Measurements from ENCODE around the gene SULT1A1. TPM values are rescaled to one million over a fixed set of nuclear protein-coding genes. Genes with fewer than 3 reads are reported as not detected.

The SULT1A1 gene
- total and polyA plus RNA-seq, 2 of the 13 experiments (the other 11 are each of a cell fraction or from before 2014, with no cell fraction given), result 114 to 147 TPM

DNA sequence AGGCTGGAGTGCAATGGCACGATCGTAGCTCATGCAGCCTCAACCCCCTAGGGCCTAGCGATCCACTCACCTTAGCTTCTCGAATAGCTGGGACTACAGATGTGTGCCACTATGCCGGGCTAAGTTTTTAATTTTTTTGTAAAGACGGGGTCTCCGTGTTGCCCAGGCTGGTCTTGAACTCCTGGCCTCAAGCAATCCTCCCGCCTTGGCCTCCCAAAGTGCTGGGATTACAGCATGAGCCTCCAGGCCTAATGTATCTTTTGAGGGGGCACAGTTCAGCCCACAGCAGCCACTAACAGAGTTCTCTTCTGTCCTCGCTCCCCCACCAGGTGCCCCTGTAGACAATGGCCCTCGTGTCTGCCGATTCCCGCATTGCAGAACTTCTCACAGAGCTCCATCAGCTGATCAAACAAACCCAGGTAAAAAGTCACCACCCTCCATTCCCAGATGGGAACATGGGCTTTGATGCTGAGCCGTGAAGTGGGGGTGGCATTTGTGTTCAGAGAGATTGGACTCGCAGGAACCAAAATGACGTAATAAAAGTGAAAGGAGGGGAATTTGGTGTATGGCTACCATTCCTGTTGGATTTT lies 29.0 kb downstream of the SULT1A1 start (continued):
- TF ChIP-seq ZFP82 (CRISPR knock-in tag; IDR thresholded peaks at IDR 0.05; ENCODE audit: borderline replicate concordance) (no peak), MAZ (IDR thresholded peaks at IDR 0.05; ENCODE audit: borderline replicate concordance, low read depth, low read length) (no peak), MAZ (CRISPR knock-in tag; IDR thresholded peaks at IDR 0.05; ENCODE audit: low read depth) (no peak), ZMYM4 (CRISPR knock-in tag; IDR thresholded peaks at IDR 0.05) (no peak), U2AF2 (IDR thresholded peaks at IDR 0.05; ENCODE audit: low read depth, low read length) (no peak), MYNN (CRISPR knock-in tag; IDR thresholded peaks at IDR 0.05; ENCODE audit: low read depth) (no peak), YEATS2 (CRISPR knock-in tag; IDR thresholded peaks at IDR 0.05; ENCODE audit: borderline replicate concordance) (no peak), ZBTB8A (CRISPR knock-in tag; IDR thresholded peaks at IDR 0.05; ENCODE audit: borderline replicate concordance, low read depth) (no peak), ZNF775 (CRISPR knock-in tag; IDR thresholded peaks at IDR 0.05; ENCODE audit: borderline replicate concordance) (no peak), GATA4 (IDR thresholded peaks at IDR 0.05; ENCODE audit: borderline replicate concordance, low read depth) (no peak), SP5 (CRISPR knock-in tag; IDR thresholded peaks at IDR 0.05; ENCODE audit: borderline replicate concordance, low read depth) (peak; percentile 37; the same call in 1 of the 2 replicates), ZC3H13 (CRISPR knock-in tag; IDR thresholded peaks at IDR 0.05) (no peak), ZNF225 (CRISPR knock-in tag; IDR thresholded peaks at IDR 0.05) (no peak), ZNF614 (CRISPR knock-in tag; IDR thresholded peaks at IDR 0.05; ENCODE audit: borderline replicate concordance) (no peak), POLR2G (IDR thresholded peaks at IDR 0.05; ENCODE audit: low read depth, low read length) (no peak), THYN1 (CRISPR knock-in tag; IDR thresholded peaks at IDR 0.05; ENCODE audit: borderline replicate concordance, low read depth) (no peak)
- TF ChIP-seq, protein P1, sequence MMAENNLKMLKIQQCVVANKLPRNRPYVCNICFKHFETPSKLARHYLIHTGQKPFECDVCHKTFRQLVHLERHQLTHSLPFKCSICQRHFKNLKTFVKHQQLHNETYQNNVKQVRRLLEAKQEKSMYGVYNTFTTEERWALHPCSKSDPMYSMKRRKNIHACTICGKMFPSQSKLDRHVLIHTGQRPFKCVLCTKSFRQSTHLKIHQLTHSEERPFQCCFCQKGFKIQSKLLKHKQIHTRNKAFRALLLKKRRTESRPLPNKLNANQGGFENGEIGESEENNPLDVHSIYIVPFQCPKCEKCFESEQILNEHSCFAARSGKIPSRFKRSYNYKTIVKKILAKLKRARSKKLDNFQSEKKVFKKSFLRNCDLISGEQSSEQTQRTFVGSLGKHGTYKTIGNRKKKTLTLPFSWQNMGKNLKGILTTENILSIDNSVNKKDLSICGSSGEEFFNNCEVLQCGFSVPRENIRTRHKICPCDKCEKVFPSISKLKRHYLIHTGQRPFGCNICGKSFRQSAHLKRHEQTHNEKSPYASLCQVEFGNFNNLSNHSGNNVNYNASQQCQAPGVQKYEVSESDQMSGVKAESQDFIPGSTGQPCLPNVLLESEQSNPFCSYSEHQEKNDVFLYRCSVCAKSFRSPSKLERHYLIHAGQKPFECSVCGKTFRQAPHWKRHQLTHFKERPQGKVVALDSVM (CRISPR knock-in tag; IDR thresholded peaks at IDR 0.05), result peak; percentile 90
- TF ChIP-seq, protein P2, sequence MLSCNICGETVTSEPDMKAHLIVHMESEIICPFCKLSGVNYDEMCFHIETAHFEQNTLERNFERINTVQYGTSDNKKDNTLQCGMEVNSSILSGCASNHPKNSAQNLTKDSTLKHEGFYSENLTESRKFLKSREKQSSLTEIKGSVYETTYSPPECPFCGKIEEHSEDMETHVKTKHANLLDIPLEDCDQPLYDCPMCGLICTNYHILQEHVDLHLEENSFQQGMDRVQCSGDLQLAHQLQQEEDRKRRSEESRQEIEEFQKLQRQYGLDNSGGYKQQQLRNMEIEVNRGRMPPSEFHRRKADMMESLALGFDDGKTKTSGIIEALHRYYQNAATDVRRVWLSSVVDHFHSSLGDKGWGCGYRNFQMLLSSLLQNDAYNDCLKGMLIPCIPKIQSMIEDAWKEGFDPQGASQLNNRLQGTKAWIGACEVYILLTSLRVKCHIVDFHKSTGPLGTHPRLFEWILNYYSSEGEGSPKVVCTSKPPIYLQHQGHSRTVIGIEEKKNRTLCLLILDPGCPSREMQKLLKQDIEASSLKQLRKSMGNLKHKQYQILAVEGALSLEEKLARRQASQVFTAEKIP (CRISPR knock-in tag; IDR thresholded peaks at IDR 0.05; ENCODE audit: borderline replicate concordance), result no peak
- TF ChIP-seq, protein P3, sequence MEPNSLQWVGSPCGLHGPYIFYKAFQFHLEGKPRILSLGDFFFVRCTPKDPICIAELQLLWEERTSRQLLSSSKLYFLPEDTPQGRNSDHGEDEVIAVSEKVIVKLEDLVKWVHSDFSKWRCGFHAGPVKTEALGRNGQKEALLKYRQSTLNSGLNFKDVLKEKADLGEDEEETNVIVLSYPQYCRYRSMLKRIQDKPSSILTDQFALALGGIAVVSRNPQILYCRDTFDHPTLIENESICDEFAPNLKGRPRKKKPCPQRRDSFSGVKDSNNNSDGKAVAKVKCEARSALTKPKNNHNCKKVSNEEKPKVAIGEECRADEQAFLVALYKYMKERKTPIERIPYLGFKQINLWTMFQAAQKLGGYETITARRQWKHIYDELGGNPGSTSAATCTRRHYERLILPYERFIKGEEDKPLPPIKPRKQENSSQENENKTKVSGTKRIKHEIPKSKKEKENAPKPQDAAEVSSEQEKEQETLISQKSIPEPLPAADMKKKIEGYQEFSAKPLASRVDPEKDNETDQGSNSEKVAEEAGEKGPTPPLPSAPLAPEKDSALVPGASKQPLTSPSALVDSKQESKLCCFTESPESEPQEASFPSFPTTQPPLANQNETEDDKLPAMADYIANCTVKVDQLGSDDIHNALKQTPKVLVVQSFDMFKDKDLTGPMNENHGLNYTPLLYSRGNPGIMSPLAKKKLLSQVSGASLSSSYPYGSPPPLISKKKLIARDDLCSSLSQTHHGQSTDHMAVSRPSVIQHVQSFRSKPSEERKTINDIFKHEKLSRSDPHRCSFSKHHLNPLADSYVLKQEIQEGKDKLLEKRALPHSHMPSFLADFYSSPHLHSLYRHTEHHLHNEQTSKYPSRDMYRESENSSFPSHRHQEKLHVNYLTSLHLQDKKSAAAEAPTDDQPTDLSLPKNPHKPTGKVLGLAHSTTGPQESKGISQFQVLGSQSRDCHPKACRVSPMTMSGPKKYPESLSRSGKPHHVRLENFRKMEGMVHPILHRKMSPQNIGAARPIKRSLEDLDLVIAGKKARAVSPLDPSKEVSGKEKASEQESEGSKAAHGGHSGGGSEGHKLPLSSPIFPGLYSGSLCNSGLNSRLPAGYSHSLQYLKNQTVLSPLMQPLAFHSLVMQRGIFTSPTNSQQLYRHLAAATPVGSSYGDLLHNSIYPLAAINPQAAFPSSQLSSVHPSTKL (CRISPR knock-in tag; IDR thresholded peaks at IDR 0.05), result peak; percentile 33; the same call in 1 of the 2 replicates
- TF ChIP-seq, protein P4, sequence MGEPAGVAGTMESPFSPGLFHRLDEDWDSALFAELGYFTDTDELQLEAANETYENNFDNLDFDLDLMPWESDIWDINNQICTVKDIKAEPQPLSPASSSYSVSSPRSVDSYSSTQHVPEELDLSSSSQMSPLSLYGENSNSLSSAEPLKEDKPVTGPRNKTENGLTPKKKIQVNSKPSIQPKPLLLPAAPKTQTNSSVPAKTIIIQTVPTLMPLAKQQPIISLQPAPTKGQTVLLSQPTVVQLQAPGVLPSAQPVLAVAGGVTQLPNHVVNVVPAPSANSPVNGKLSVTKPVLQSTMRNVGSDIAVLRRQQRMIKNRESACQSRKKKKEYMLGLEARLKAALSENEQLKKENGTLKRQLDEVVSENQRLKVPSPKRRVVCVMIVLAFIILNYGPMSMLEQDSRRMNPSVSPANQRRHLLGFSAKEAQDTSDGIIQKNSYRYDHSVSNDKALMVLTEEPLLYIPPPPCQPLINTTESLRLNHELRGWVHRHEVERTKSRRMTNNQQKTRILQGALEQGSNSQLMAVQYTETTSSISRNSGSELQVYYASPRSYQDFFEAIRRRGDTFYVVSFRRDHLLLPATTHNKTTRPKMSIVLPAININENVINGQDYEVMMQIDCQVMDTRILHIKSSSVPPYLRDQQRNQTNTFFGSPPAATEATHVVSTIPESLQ (CRISPR knock-in tag; conservative IDR thresholded peaks at IDR 0.05), result no peak
